HepG2 (cell line): Measurements from ENCODE around the gene SMYD5. TPM values are rescaled to one million over a fixed set of nuclear protein-coding genes. Genes with fewer than 3 reads are reported as not detected.

Experiments used
- CAMTA2 ChIP-seq: sonication (generic); formaldehyde crosslinking; IDR thresholded peaks from 2 replicates; pipeline ENCODE4 v1.4.0; 2020; ENCODE audit warnings: mild to moderate bottlenecking, missing genetic modification reagents, borderline replicate concordance
- DPF2 ChIP-seq: sonication (generic); formaldehyde crosslinking; IDR thresholded peaks from 2 replicates; pipeline ENCODE4 v1.4.0; 2020; ENCODE audit warnings: mild to moderate bottlenecking, low read depth, missing genetic modification reagents, borderline replicate concordance
- ETV5 ChIP-seq: IDR thresholded peaks from 2 replicates; pipeline ENCODE4 v1.6.1; 2018; ENCODE audit warnings: missing biosample characterization, missing genetic modification reagents, inconsistent platforms, borderline replicate concordance
- FIP1L1 ChIP-seq: fragments of 200-400 bp; formaldehyde crosslinking; IDR thresholded peaks from 2 replicates; pipeline ENCODE4 v1.6.1; 2018; ENCODE audit warnings: low read depth, mild to moderate bottlenecking, low read length, moderate library complexity, borderline replicate concordance; ENCODE audit not compliant: insufficient read depth
- FOXP1 ChIP-seq, 2 experiments: fragments of 450-650 bp in 1 of 2; IDR thresholded peaks; 2 replicates each; pipeline ENCODE4 v1.6.1; 2017 to 2018; ENCODE audit warnings: antibody characterized with exemption in 1 of 2
- GTF3A ChIP-seq: sonication (generic); formaldehyde crosslinking; conservative IDR thresholded peaks from 2 replicates; pipeline ENCODE4 v1.4.0; 2020; ENCODE audit warnings: mild to moderate bottlenecking, missing genetic modification reagents
- HIVEP1 ChIP-seq: sonication (generic); formaldehyde crosslinking; IDR thresholded peaks from 2 replicates; pipeline ENCODE4 v1.4.0; 2020; ENCODE audit warnings: mild to moderate bottlenecking, missing genetic modification reagents
- MATR3 ChIP-seq: sonication (generic); formaldehyde crosslinking; IDR thresholded peaks from 2 replicates; pipeline ENCODE4 v1.4.0; 2020; ENCODE audit warnings: missing genetic modification reagents
- MTF1 ChIP-seq: sonication (generic); formaldehyde crosslinking; IDR thresholded peaks from 2 replicates; pipeline ENCODE4 v1.5.0; 2020; ENCODE audit warnings: missing genetic modification reagents
- ONECUT2 ChIP-seq: sonication (generic); formaldehyde crosslinking; IDR thresholded peaks from 2 replicates; pipeline ENCODE4 v1.4.0; 2020; ENCODE audit warnings: missing genetic modification reagents
- PAF1 ChIP-seq: IDR thresholded peaks from 2 replicates; pipeline ENCODE4 v1.6.1; 2016; ENCODE audit warnings: missing genetic modification reagents, missing compliant biosample characterization
- PRPF4 ChIP-seq: fragments of 200-400 bp; formaldehyde crosslinking; IDR thresholded peaks from 2 replicates; pipeline ENCODE4 v1.6.1; 2016; ENCODE audit warnings: low read length, low read depth; ENCODE audit not compliant: poor library complexity, severe bottlenecking
- SP2 ChIP-seq: sonication (generic); formaldehyde crosslinking; IDR thresholded peaks from 2 replicates; pipeline ENCODE4 v1.5.1; 2020; ENCODE audit warnings: mild to moderate bottlenecking, missing genetic modification reagents
- ZBTB2 ChIP-seq: sonication (generic); formaldehyde crosslinking; IDR thresholded peaks from 2 replicates; pipeline ENCODE4 v1.8.0; 2022; ENCODE audit warnings: low read depth, missing genetic modification reagents
- ZMAT3 ChIP-seq: sonication (generic); formaldehyde crosslinking; conservative IDR thresholded peaks from 2 replicates; pipeline ENCODE4 v1.7.0; 2021; ENCODE audit warnings: missing genetic modification reagents
- ZNF276 ChIP-seq: sonication (generic); formaldehyde crosslinking; IDR thresholded peaks from 2 replicates; pipeline ENCODE4 v1.4.0; 2020; ENCODE audit warnings: mild to moderate bottlenecking, low read depth, missing genetic modification reagents
- ZNF577 ChIP-seq: sonication (generic); formaldehyde crosslinking; IDR thresholded peaks from 2 replicates; pipeline ENCODE4 v1.4.0; 2020; ENCODE audit warnings: mild to moderate bottlenecking, low read depth, missing genetic modification reagents, borderline replicate concordance
- ZNF687 ChIP-seq: sonication (generic); formaldehyde crosslinking; IDR thresholded peaks from 2 replicates; pipeline ENCODE4 v1.5.1; 2020; ENCODE audit warnings: mild to moderate bottlenecking, missing genetic modification reagents, moderate library complexity
- ZNF749 ChIP-seq: sonication (generic); formaldehyde crosslinking; IDR thresholded peaks from 2 replicates; pipeline ENCODE4 v1.8.0; 2022; ENCODE audit warnings: mild to moderate bottlenecking, missing genetic modification reagents, moderate library complexity, borderline replicate concordance
- polyA plus RNA-seq, 8 experiments: library from polyadenylated mRNA; depleted of rRNA in 3 of 8; stranded (reverse) in 7 of 8; unstranded in 1 of 8; fragments of >200 nt; fragmentation: Illumina TruSeq in 4 of 8; extraction: Trizol in 4 of 8; gene quantifications; 2 replicates each; pipeline versions ENCODE4 v1.2.1 to v1.2.3, GENCODE V29; 2011 to 2016; ENCODE audit warnings: low read depth in 4 of 8, missing spikeins in 1 of 8, mixed read lengths in 1 of 8; ENCODE audit not compliant: insufficient read depth in 1 of 8
- total RNA-seq, 5 experiments: library from RNA; depleted of rRNA; stranded (reverse); fragments of >200 nt; fragmentation: Illumina TruSeq; extraction: Trizol; gene quantifications; 2 replicates each; pipeline ENCODE4 v1.2.3, GENCODE V29; 2016; ENCODE audit warnings: low read depth in 1 of 5

Gene SMYD5
- total and polyA plus RNA-seq, 2 of the 13 experiments (the other 11 are each of a cell fraction or from before 2014, with no cell fraction given): 55.8 to 70.4 TPM

GRCh38 chr2:73214120-73215035, at the start of gene SMYD5 (continued):
- TF ChIP-seq ZNF276 (CRISPR knock-in tag) (peak; percentile 84; the same call in 1 of the 2 replicates), FOXP1 (IDR thresholded peaks at IDR 0.05) (no peak), FOXP1 (CRISPR knock-in tag; IDR thresholded peaks at IDR 0.05) (no peak; the same call in 1 of the 2 replicates), CAMTA2 (CRISPR knock-in tag) (no peak; the same call in 1 of the 2 replicates), ETV5 (peak; percentile 45), ZMAT3 (CRISPR knock-in tag) (no peak), PAF1 (CRISPR knock-in tag) (no peak), SP2 (CRISPR knock-in tag) (peak; percentile 53; the same call in 1 of the 2 replicates), MTF1 (CRISPR knock-in tag) (0 out of 2 replicates have a peak, but pooled peaks have one; percentile 15), ONECUT2 (CRISPR knock-in tag) (no peak), MATR3 (CRISPR knock-in tag) (no peak), ZNF577 (CRISPR knock-in tag) (0 out of 2 replicates have a peak, but pooled peaks have one; percentile 63), ZNF749 (CRISPR knock-in tag) (0 out of 2 replicates have a peak, but pooled peaks have one; percentile 50), ZNF687 (CRISPR knock-in tag) (peak; percentile 92), HIVEP1 (CRISPR knock-in tag) (peak; percentile 95), ZBTB2 (CRISPR knock-in tag) (no peak; the same call in 1 of the 2 replicates), FIP1L1 (no peak), GTF3A (CRISPR knock-in tag) (no peak), PRPF4 (no peak), DPF2 (0 out of 2 replicates have a peak, but pooled peaks have one; percentile 14)
